GM12891 (cell line): ENCODE results near the gene PLXNB1.

Source experiments
- PAX5 ChIP-seq: IDR thresholded peaks from 2 replicates; pipeline ENCODE4 v1.6.1; 2011; ENCODE audit warnings: low read length, moderate library complexity, mild to moderate bottlenecking; ENCODE audit not compliant: insufficient read depth, severe bottlenecking
- POLR2A ChIP-seq: IDR thresholded peaks from 2 replicates; pipeline ENCODE4 v1.6.1; 2011; ENCODE audit warnings: low read depth, low read length, control low read depth
- POLR2AphosphoS5 ChIP-seq: IDR thresholded peaks from 2 replicates; pipeline ENCODE4 v1.6.1; 2011; ENCODE audit warnings: low read depth, low read length, control low read depth
- POU2F2 ChIP-seq: IDR thresholded peaks from 2 replicates; pipeline ENCODE4 v1.6.1; 2011; ENCODE audit warnings: low read depth, mild to moderate bottlenecking, control low read depth, low read length, moderate library complexity

DNA sequence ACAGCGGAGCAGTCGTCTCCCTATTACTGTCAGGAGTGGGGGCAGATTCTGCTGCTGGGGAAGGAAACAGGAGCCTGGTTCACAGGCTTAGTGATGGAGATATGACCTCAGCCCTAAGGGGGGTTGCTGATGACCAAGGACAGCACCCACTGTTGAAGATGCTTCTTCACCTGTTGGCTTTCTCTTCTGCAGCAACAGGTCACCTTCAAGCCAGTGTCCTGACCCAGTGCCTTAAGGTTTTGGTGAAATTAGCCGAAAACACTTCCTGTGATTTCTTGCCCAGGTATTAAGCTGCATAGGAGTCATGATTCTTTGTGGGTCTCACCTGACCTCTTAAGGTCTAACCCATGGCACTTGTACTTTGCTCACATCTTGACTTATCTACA is 30.6 kb upstream of the PLXNB1 start:
- TF ChIP-seq POLR2A, result no peak
- no peak for TF ChIP-seq POLR2AphosphoS5
- no peak for TF ChIP-seq PAX5
- no peak for TF ChIP-seq POU2F2
